HepG2 (cell line): Measurements from ENCODE around the gene APOC1. TPM values are rescaled to one million over a fixed set of nuclear protein-coding genes. Genes with fewer than 3 reads are reported as not detected.

Source experiments
- AKNA ChIP-seq: sonication (generic); formaldehyde crosslinking; IDR thresholded peaks from 2 replicates; pipeline ENCODE4 v1.4.0; 2020; ENCODE audit warnings: missing genetic modification reagents, borderline replicate concordance
- BRD4 ChIP-seq: sonication (generic); formaldehyde crosslinking; IDR thresholded peaks from 2 replicates; pipeline ENCODE4 v1.4.0; 2020; ENCODE audit warnings: missing genetic modification reagents
- CREBL2 ChIP-seq: sonication (generic); formaldehyde crosslinking; IDR thresholded peaks from 2 replicates; pipeline ENCODE4 v1.8.1; 2023; ENCODE audit warnings: missing genetic modification reagents, mild to moderate bottlenecking, borderline replicate concordance
- HOXA9 ChIP-seq: sonication (generic); formaldehyde crosslinking; IDR thresholded peaks from 2 replicates; pipeline ENCODE4 v1.8.1; 2022; ENCODE audit warnings: missing genetic modification reagents, mild to moderate bottlenecking, moderate library complexity, borderline replicate concordance
- LRRFIP1 ChIP-seq: sonication (generic); formaldehyde crosslinking; conservative IDR thresholded peaks from 2 replicates; pipeline ENCODE4 v1.4.0; 2020; ENCODE audit warnings: missing genetic modification reagents
- RAD51 ChIP-seq: fragments of 450-650 bp; IDR thresholded peaks from 2 replicates; pipeline ENCODE4 v1.6.1; 2016; ENCODE audit warnings: borderline replicate concordance
- SALL1 ChIP-seq: sonication (generic); formaldehyde crosslinking; IDR thresholded peaks from 2 replicates; pipeline ENCODE4 v1.8.0; 2022; ENCODE audit warnings: mild to moderate bottlenecking, missing genetic modification reagents
- SKI ChIP-seq: fragments of 450-650 bp; IDR thresholded peaks from one replicate; pipeline ENCODE4 v1.6.1; 2018; ENCODE audit warnings: mild to moderate bottlenecking; ENCODE audit not compliant: partially characterized antibody
- ZNF275 ChIP-seq: sonication (generic); formaldehyde crosslinking; IDR thresholded peaks from 2 replicates; pipeline ENCODE4 v1.8.0; 2022; ENCODE audit warnings: missing genetic modification reagents, mild to moderate bottlenecking, inconsistent platforms, borderline replicate concordance
- ZNF549 ChIP-seq: sonication (generic); formaldehyde crosslinking; IDR thresholded peaks from 2 replicates; pipeline ENCODE4 v1.5.0; 2020; ENCODE audit warnings: missing genetic modification reagents
- ZNF639 ChIP-seq: conservative IDR thresholded peaks from 2 replicates; pipeline ENCODE4 v1.6.1; 2018; ENCODE audit warnings: missing genetic modification reagents
- polyA plus RNA-seq, 8 experiments: library from polyadenylated mRNA; depleted of rRNA in 3 of 8; stranded (reverse) in 7 of 8; unstranded in 1 of 8; fragments of >200 nt; fragmentation: Illumina TruSeq in 4 of 8; extraction: Trizol in 4 of 8; gene quantifications; 2 replicates each; pipeline versions ENCODE4 v1.2.1 to v1.2.3, GENCODE V29; 2011 to 2016; ENCODE audit warnings: low read depth in 4 of 8, missing spikeins in 1 of 8, mixed read lengths in 1 of 8; ENCODE audit not compliant: insufficient read depth in 1 of 8
- total RNA-seq, 5 experiments: library from RNA; depleted of rRNA; stranded (reverse); fragments of >200 nt; fragmentation: Illumina TruSeq; extraction: Trizol; gene quantifications; 2 replicates each; pipeline ENCODE4 v1.2.3, GENCODE V29; 2016; ENCODE audit warnings: low read depth in 1 of 5

The APOC1 gene
- total and polyA plus RNA-seq, 2 of the 13 experiments (the other 11 are each of a cell fraction or from before 2014, with no cell fraction given) = 600 to 1,235 TPM

- no peak for TF ChIP-seq AKNA
- TF ChIP-seq HOXA9 (CRISPR knock-in tag) = no peak
- peak; percentile 46 for TF ChIP-seq SALL1
- no peak for TF ChIP-seq CREBL2 (CRISPR knock-in tag)
- TF ChIP-seq SKI = peak; percentile 37
- TF ChIP-seq ZNF275 = 0 out of 2 replicates have a peak, but pooled peaks have one; percentile 12
- no peak for TF ChIP-seq LRRFIP1 (CRISPR knock-in tag)
- TF ChIP-seq ZNF639 (CRISPR knock-in tag) = no peak; the same call in 1 of the 2 replicates
- TF ChIP-seq BRD4 = no peak; the same call in 1 of the 2 replicates
- TF ChIP-seq RAD51 = no peak
- TF ChIP-seq ZNF549 (CRISPR knock-in tag) = no peak
Observed at GRCh38 chr19:44954649-44955504, 40.5 kb downstream of the APOC1 start, which contains the start of gene CLPTM1 (continued).
